HUES6 (cell line): ENCODE results near the gene KCNA5.

ENCODE experiments used
- H3K27ac ChIP-seq: 2 replicates; pipeline ENCODE4 v1.7.0; 2013; ENCODE audit warnings: low read depth, mild to moderate bottlenecking, low read length, inconsistent platforms
- H3K27me3 ChIP-seq: 2 replicates; pipeline ENCODE4 v1.6.1; 2013; ENCODE audit warnings: low read length; ENCODE audit not compliant: control insufficient read depth, insufficient read depth
- H3K36me3 ChIP-seq: 2 replicates; pipeline ENCODE4 v1.6.1; 2013; ENCODE audit warnings: low read length; ENCODE audit not compliant: control insufficient read depth, insufficient read depth
- H3K4me1 ChIP-seq: 2 replicates; pipeline ENCODE4 v1.6.1; 2013; ENCODE audit warnings: low read length; ENCODE audit not compliant: control insufficient read depth, insufficient read depth
- H3K4me3 ChIP-seq: 2 replicates; pipeline ENCODE4 v1.5.1; 2013; ENCODE audit warnings: low read depth, low read length
- H3K9ac ChIP-seq: one replicate; pipeline ENCODE4 v1.6.1; 2013; ENCODE audit warnings: mild to moderate bottlenecking, low read length
- H3K9me3 ChIP-seq: 2 replicates; pipeline ENCODE4 v1.6.1; 2013; ENCODE audit warnings: low read depth, low read length; ENCODE audit not compliant: control insufficient read depth, insufficient read depth

KCNA5 gene

DNA sequence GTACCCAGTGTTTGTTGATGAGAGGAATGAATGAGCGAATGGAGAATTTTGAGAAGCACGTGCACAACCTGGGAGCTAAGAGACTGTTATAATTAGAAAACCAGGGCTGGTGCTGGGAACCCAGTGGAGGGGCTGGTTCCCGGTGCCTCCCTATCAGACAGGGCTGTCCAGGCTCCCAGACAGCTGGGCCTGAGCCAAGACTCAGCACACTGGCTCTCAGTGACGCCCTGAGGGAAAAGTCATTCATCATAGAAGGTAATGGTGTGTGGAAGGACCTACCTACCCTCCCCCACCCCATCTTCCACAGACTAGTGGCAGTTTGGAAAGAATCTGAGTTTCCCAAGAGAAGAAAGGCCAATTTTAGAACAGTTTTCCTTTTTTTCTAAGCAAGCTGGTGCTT lies 34.7 kb downstream of the KCNA5 start:
- Histone ChIP-seq H3K4me3 (no peak overlapping the region), H3K27me3 (no peaks in the 10 kb centered on the region), H3K27ac (no peak overlapping the region), H3K9ac (no peak overlapping the region), H3K4me1 (peaks cover 6% of the 10 kb centered on the region), H3K36me3 (no peaks in the 10 kb centered on the region), H3K9me3 (no peaks in the 10 kb centered on the region)

DNA sequence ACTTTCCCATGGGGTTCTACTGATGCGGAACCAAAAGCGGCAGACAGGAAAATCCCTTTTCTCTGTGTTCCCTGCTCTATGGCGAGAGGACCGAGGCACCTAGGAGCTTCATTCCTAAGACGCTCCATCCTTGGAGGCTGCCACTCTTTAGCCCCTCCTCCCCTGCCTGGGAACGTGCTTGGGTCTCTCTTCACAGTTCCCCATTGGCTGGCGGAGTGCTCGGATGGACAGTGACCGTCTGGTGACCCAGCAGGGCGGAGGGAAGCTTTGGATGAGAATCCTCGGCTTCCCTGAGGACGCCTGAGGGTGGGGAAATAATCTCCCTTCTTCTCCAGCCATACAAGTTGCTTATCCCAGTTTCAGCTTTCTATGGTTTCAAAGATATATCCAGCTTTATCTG lies 37.3 kb downstream of the KCNA5 start:
- Histone ChIP-seq H3K9me3 (no peaks in the 10 kb centered on the region), H3K4me1 (peaks cover 6% of the 10 kb centered on the region; the same call in 1 of the 2 replicates), H3K27me3 (no peaks in the 10 kb centered on the region), H3K27ac (no peak overlapping the region), H3K36me3 (no peaks in the 10 kb centered on the region), H3K9ac (no peak overlapping the region), H3K4me3 (no peak overlapping the region)

DNA sequence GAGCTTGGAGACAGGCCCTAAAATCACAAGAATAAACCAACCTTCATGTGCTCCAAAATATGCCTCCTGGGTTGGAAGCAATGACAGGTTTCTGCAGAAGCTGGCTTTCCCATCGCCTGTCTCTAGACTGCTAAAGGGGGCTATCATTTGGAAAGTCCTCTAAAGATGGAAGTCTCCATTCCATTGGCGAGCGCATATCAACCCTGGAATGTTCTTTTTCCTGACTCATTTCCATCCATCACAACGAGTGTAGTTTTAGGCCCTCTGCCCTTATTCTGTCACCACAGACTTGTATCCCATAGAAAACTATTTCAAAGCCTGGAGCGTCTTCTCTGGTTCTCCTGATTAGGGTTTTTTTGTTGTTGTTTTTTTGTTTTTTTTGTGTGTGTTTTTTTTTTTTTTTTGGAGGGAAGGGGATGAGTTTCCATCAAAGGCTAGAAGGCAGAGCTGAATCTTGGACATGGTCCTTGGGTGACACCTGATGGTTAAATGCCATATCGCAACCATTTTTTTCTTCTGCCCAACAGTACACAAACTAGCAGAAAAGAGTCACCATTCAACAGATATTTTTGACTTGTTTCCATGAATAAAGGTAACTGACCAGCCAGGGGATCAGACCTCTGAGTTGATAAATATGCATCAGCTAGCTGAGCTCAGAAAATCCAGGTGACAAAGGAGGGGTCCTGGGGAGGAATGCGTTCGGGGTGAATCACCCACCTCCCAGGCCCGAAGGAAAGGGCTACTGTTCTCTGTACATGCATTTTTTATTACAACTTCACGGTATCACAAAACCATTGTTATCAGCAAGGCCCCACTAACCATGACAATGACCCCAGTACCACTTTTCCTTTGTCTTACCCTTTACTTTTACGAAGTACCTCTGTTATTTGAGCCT lies 40.5 kb downstream of the KCNA5 start:
- no peak overlapping the region for H3K9ac ChIP-seq
- no peaks in the 10 kb centered on the region for H3K9me3 ChIP-seq
- no peaks in the 10 kb centered on the region for H3K27me3 ChIP-seq
- H3K27ac ChIP-seq: no peak overlapping the region
- H3K4me1 ChIP-seq: peaks cover 6% of the 10 kb centered on the region; the same call in 1 of the 2 replicates
- no peaks in the 10 kb centered on the region for H3K36me3 ChIP-seq
- H3K4me3 ChIP-seq: no peak overlapping the region

DNA sequence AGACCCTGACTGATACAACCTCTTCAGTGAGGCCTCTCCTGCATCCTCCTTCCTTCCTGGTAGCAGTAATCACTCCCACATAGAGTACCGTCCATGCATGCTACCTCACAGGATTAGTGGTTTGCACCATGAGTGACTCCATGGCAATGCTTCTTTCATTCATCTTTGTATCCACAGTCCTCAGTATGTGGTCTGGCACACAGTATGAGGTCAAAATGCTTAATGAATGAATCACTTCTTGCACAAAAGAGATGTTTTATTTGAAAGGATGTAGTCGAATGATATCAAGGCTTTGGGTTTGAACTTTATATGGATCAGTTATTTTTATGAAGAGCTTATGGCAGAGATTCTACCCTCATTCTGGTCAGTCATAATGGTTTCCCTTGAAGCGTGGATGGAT lies 42.2 kb downstream of the KCNA5 start:
- Histone ChIP-seq H3K27me3 (no peaks in the 10 kb centered on the region), H3K4me3 (no peak overlapping the region), H3K9ac (no peak overlapping the region), H3K4me1 (no peaks in the 10 kb centered on the region; the same call in 1 of the 2 replicates), H3K9me3 (no peaks in the 10 kb centered on the region), H3K36me3 (no peaks in the 10 kb centered on the region), H3K27ac (no peak overlapping the region)

DNA sequence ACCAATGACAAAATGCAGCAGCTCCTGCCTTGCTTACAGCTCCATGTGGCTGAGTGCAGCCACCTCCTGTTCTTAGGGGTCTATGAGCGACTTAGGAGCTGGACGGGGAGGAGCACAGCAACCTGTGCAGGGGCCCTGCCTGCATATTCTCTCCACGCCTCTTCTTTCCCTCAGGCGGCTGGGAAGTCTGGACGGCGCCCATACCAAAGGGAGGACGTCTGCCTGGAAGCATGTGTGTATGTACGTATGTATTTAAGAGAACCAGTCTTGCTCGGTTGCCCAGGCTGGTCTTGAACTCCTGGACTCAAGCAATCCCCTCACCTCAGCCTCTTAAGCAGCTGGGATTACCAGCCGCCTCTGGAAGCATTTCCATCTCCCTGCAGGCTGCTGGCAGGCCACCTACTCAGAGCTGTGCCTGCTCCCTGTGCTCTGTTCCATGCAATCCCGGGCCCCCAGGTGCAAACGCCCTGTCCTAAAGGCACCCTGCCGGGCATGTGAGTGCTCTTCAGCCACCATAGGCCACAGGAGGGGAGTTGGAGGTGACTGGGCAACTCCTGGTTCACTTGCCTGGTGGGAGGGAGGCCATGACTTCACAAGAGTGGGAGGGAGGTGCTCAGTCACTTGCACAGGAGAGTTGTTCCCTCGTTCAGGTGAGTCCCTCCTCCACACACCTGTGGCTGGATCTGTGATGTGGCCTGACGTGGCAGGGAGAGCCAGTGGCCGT lies 44.3 kb downstream of the KCNA5 start:
- Histone ChIP-seq H3K9ac (no peak overlapping the region), H3K4me1 (no peaks in the 10 kb centered on the region; the same call in 1 of the 2 replicates), H3K36me3 (no peaks in the 10 kb centered on the region), H3K27ac (no peak overlapping the region), H3K4me3 (no peak overlapping the region), H3K27me3 (no peaks in the 10 kb centered on the region), H3K9me3 (no peaks in the 10 kb centered on the region)

DNA sequence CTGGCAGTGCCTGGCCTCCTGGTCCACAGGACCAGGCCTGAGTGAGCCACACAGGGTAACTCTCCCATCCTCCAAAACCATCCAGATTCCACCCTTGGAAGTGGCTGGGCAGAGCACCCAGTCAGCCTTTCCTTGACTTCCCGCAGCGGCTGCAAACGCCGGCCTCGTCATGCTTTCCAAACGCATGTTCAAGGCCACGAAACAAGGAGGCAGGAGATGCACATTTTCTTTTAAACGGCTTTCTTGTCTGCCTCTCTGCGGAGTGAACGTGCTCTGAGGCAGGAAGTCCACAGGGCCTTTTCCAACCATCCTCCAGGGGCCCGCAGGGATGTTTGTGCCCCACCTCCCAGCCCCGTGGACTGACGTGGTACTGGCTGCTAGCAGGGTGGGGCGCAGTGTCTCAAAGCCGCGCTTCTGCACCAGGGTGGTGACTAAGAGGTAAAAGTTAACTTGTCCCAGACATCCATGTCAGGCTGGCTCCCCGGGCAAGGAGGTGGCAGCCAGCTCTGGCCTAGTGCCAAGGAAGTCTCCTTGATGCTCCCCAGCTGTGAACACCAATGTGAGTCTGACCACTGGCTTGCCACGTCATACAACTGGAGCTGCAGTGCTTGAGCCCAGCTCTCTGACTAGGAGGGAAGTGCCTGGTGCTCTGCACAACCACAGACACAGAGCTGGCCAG lies 45.0 kb downstream of the KCNA5 start:
- H3K27ac ChIP-seq: no peak overlapping the region
- no peak overlapping the region for H3K9ac ChIP-seq
- 0 out of 2 replicates have a peak, but pooled peaks cover 3% of the 10 kb centered on the region for H3K27me3 ChIP-seq
- H3K9me3 ChIP-seq: no peaks in the 10 kb centered on the region
- no peaks in the 10 kb centered on the region for H3K36me3 ChIP-seq
- no peaks in the 10 kb centered on the region; the same call in 1 of the 2 replicates for H3K4me1 ChIP-seq
- no peak overlapping the region for H3K4me3 ChIP-seq

DNA sequence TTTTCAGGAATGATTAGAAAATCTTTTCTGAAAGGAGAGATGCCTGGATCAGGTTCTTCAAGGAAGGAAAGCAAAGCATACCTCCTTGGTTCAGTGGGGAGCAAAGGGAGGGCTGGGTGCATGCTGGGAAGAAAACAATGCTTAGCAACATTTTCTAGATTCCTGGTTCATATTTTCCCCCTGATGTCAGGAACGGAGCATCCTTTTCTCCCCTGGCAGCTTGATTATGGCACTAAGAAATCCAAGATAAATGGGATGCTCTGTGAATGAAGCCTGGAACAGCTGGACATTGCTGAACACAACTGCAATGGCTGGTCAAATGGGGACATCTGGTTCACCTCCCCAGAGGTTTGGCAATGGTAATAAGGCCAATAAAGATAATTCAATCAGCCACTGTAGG lies 50.9 kb downstream of the KCNA5 start:
- Histone ChIP-seq H3K36me3 (no peaks in the 10 kb centered on the region), H3K4me1 (no peaks in the 10 kb centered on the region), H3K27ac (no peak overlapping the region), H3K9me3 (no peaks in the 10 kb centered on the region), H3K9ac (no peak overlapping the region), H3K4me3 (no peak overlapping the region), H3K27me3 (0 out of 2 replicates have a peak, but pooled peaks cover 3% of the 10 kb centered on the region)

DNA sequence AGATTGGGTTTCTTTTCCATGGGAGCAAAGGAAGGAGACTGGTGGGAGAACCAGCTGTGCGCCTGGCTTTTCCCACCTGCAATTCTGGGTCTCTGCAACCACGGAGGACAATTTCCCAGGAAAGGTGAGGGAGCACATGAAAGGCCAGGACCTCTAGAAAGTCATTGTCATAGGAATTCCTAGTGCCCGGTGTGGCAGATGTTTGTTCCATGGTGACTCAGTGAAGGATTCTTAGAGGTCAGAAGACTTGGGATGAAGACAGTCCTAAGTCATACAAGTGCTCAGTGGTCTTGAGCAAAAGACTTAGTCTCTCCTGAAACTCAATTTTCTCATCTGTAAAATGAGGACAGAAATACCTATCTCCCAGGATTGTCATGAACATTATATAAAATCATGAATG lies 51.3 kb downstream of the KCNA5 start:
- H3K9ac ChIP-seq: no peak overlapping the region
- H3K27me3 ChIP-seq: 0 out of 2 replicates have a peak, but pooled peaks cover 3% of the 10 kb centered on the region
- H3K27ac ChIP-seq: no peak overlapping the region
- H3K4me3 ChIP-seq: no peak overlapping the region
- no peaks in the 10 kb centered on the region for H3K9me3 ChIP-seq
- no peaks in the 10 kb centered on the region for H3K4me1 ChIP-seq
- no peaks in the 10 kb centered on the region for H3K36me3 ChIP-seq
